ENCODE data around the gene TBL1Y.
"Not testable (repeated sequence)": the region's sequence is repeated elsewhere in the genome, so short reads cannot be mapped to it uniquely, and the experiment has no call there.

TBL1Y gene

GRCh38 chrY:6974971-6975370 is 64.5 kb downstream of the TBL1Y start:
- no peak for DNase-seq

GRCh38 chrY:6977783-6978182 is 67.3 kb downstream of the TBL1Y start:
- no peak for DNase-seq

GRCh38 chrY:6983221-6983620 is 72.7 kb downstream of the TBL1Y start:
- no peak for DNase-seq

- no peak for DNase-seq
These were observed 77.3 kb downstream of the TBL1Y start for GRCh38 chrY:6987811-6988210.

GRCh38 chrY:6989886-6990620 is 79.6 kb downstream of the TBL1Y start:
- DNase-seq = no peak

GRCh38 chrY:6992041-6992440 is 81.5 kb downstream of the TBL1Y start:
- DNase-seq = no peak

GRCh38 chrY:6995987-6996386 is 85.5 kb downstream of the TBL1Y start:
- DNase-seq = no peak

GRCh38 chrY:6997503-6998066 is 87.1 kb downstream of the TBL1Y start:
- DNase-seq = no peak

GRCh38 chrY:6999905-7000304 is 89.4 kb downstream of the TBL1Y start:
- DNase-seq = no peak

- DNase-seq = no peak
These were observed 92.1 kb downstream of the TBL1Y start for GRCh38 chrY:7002581-7002980.

- no peak for DNase-seq
These were observed 97.4 kb downstream of the TBL1Y start for GRCh38 chrY:7007911-7008310.

- no peak for DNase-seq
These were observed 98.3 kb downstream of the TBL1Y start for GRCh38 chrY:7008578-7009355.

GRCh38 chrY:7013051-7013450 is 102.6 kb downstream of the TBL1Y start:
- no peak for DNase-seq

- no peak for DNase-seq
These were observed 106.0 kb downstream of the TBL1Y start for GRCh38 chrY:7016521-7016920.

GRCh38 chrY:7017244-7018080 is 107.0 kb downstream of the TBL1Y start:
- DNase-seq = no peak

- DNase-seq = no peak
These were observed 128.5 kb downstream of the TBL1Y start for GRCh38 chrY:7039037-7039436.

- DNase-seq = no peak
These were observed 130.2 kb downstream of the TBL1Y start for GRCh38 chrY:7040662-7041061.

GRCh38 chrY:7041983-7042382 is 131.5 kb downstream of the TBL1Y start:
- no peak for DNase-seq

GRCh38 chrY:7052461-7052860 is 142.0 kb downstream of the TBL1Y start:
- not testable (repeated sequence) for DNase-seq

- no peak for DNase-seq
These were observed 146.4 kb downstream of the TBL1Y start for GRCh38 chrY:7056886-7057285.

- DNase-seq = no peak
These were observed 168.2 kb downstream of the TBL1Y start for GRCh38 chrY:7078725-7079124.

GRCh38 chrY:7080548-7080947 is 170.1 kb downstream of the TBL1Y start:
- not testable (repeated sequence) for DNase-seq

- DNase-seq = peak; percentile 62 to 67
These were observed 175.1 kb downstream of the TBL1Y start for GRCh38 chrY:7085606-7086005.
